HCT116 (cell line): ENCODE results near the gene ALOX5AP. TPM values are rescaled to one million over a fixed set of nuclear protein-coding genes. Genes with fewer than 3 reads are reported as not detected.

Experiments
- ATAC-seq: fragments of 200-7000 bp; cut with Tn5 transposase; 2 replicates; pipeline ENCODE4 v1.9.1; 2020; ENCODE audit warnings: mild to moderate bottlenecking, moderate library complexity
- BruUV-seq: library from RNA; stranded (reverse); fragments of 400-500 nt; replicated peaks from 2 replicates; lab custom pipeline; 2021; lab: Mats Ljungman, UMichigan
- CTCF ChIA-PET: fragments of 300-600 bp; sonication (Branson Sonifier 250); formaldehyde crosslinking; loops from one replicate; lab custom pipeline; 2021; ENCODE audit warnings: antibody characterized with exemption; lab: Charles Lee
- POLR2A ChIA-PET: fragments of 300-600, 350-600 bp; sonication (Branson Sonifier 250); formaldehyde crosslinking; loops from one replicate; lab custom pipeline; 2021; ENCODE audit warnings: antibody characterized with exemption; lab: Charles Lee
- RAD21 ChIA-PET, 2 experiments: fragments of 300-600 bp; sonication (Branson Sonifier 250); formaldehyde crosslinking; loops; one replicate each; lab custom pipeline; 2023; ENCODE audit warnings: low total read pairs in 2 of 2; ENCODE audit not compliant: uncharacterized antibody in 2 of 2, unreplicated experiment in 2 of 2, low non-redundant PET in 1 of 2; lab: Charles Lee
- DNase-seq: peaks from one replicate; pipeline ENCODE4 v3.0.0-alpha.2; 2010; ENCODE audit warnings: low read depth, low spot score
- H2AFZ ChIP-seq: fragments of 200-600 bp; shearing (Covaris generic), sonication (generic); 2 replicates; pipeline ENCODE4 v1.6.1; 2017; ENCODE audit warnings: low read depth, mixed run types, mixed read lengths, antibody characterized with exemption, low read length; ENCODE audit not compliant: poor library complexity, severe bottlenecking
- H3K27ac ChIP-seq: 2 replicates; pipeline ENCODE4 v1.5.1; 2012; ENCODE audit warnings: low read depth, low read length
- H3K27me3 ChIP-seq: fragments of 200-600 bp; sonication (generic); 2 replicates; pipeline ENCODE4 v1.6.1; 2016; ENCODE audit warnings: mixed run types, low read length, mixed read lengths; ENCODE audit not compliant: insufficient read depth
- H3K36me3 ChIP-seq, 2 experiments: fragments of 200-500 bp in 1 of 2; fragments of 200-600 bp in 1 of 2; sonication (Bioruptor generic) in 1 of 2; sonication (generic) in 1 of 2; 2 replicates each; pipeline versions ENCODE4 v1.5.1 to v1.6.1; 2014 to 2016; ENCODE audit warnings: low read length in 2 of 2, inconsistent platforms in 1 of 2, mixed read lengths in 1 of 2, mixed run types in 1 of 2; ENCODE audit not compliant: insufficient read depth in 2 of 2, control insufficient read depth in 1 of 2
- H3K4me1 ChIP-seq, 2 experiments: fragments of 200-600 bp in 1 of 2; sonication (generic) in 1 of 2; 2 replicates each; pipeline versions ENCODE4 v1.5.1 to v1.6.1; 2012 to 2017; ENCODE audit warnings: low read length in 2 of 2, inconsistent platforms in 1 of 2, mild to moderate bottlenecking in 1 of 2, mixed read lengths in 1 of 2, mixed run types in 1 of 2, moderate library complexity in 1 of 2; ENCODE audit not compliant: insufficient read depth in 2 of 2, control insufficient read depth in 1 of 2
- H3K4me2 ChIP-seq: fragments of 200-600 bp; sonication (generic); 2 replicates; pipeline ENCODE4 v1.6.1; 2017; ENCODE audit warnings: mixed run types, low read length, mixed read lengths
- H3K4me3 ChIP-seq, 2 experiments: fragments of 200-600 bp in 1 of 2; sonication (generic) in 1 of 2; replicated peaks in 1 of 2; 2 replicates each; pipeline ENCODE4 v1.5.1; 2011 to 2016; ENCODE audit warnings: low read length in 2 of 2, control low read depth in 1 of 2, low read depth in 1 of 2, mild to moderate bottlenecking in 1 of 2, mixed read lengths in 1 of 2, mixed run types in 1 of 2
- H3K79me2 ChIP-seq: fragments of 200-600 bp; sonication (generic); 2 replicates; pipeline ENCODE4 v1.6.1; 2017; ENCODE audit warnings: mild to moderate bottlenecking, mixed run types, low read length, moderate library complexity, mixed read lengths; ENCODE audit not compliant: insufficient read depth
- H3K9ac ChIP-seq: fragments of 200-600 bp; sonication (generic); 2 replicates; pipeline ENCODE4 v1.6.1; 2016; ENCODE audit warnings: low read length, mixed read lengths
- H3K9me2 ChIP-seq: fragments of 200-600 bp; sonication (generic), shearing (Covaris generic); 2 replicates; pipeline ENCODE4 v1.6.1; 2017; ENCODE audit warnings: mixed run types, mild to moderate bottlenecking, moderate library complexity; ENCODE audit not compliant: insufficient read depth
- H3K9me3 ChIP-seq, 2 experiments: fragments of 200-500 bp in 1 of 2; fragments of 200-600 bp in 1 of 2; sonication (Bioruptor generic) in 1 of 2; sonication (generic) in 1 of 2; 2 replicates each; pipeline ENCODE4 v1.6.1; 2014 to 2017; ENCODE audit warnings: low read length in 2 of 2, mixed read lengths in 2 of 2, inconsistent platforms in 1 of 2, low read depth in 1 of 2, mild to moderate bottlenecking in 1 of 2, mixed run types in 1 of 2, moderate library complexity in 1 of 2; ENCODE audit not compliant: control insufficient read depth in 1 of 2, insufficient read depth in 1 of 2
- H4K20me1 ChIP-seq: fragments of 200-600 bp; sonication (generic), shearing (Covaris generic); 2 replicates; pipeline ENCODE4 v1.6.1; 2017; ENCODE audit warnings: mixed run types, mild to moderate bottlenecking, moderate library complexity; ENCODE audit not compliant: insufficient read depth
- EGR1 ChIP-seq: IDR thresholded peaks from 2 replicates; pipeline ENCODE4 v1.6.1; 2012; ENCODE audit warnings: low read depth
- EZH2 ChIP-seq: fragments of 200-600 bp; sonication (generic); IDR thresholded peaks from 2 replicates; pipeline ENCODE4 v1.6.1; 2017; ENCODE audit warnings: antibody characterized with exemption, mixed run types
- JUND ChIP-seq: IDR thresholded peaks from 2 replicates; pipeline ENCODE4 v1.6.1; 2012
- POLR2A ChIP-seq: IDR thresholded peaks from 2 replicates; pipeline ENCODE4 v1.7.0; 2011; ENCODE audit warnings: borderline replicate concordance; ENCODE audit not compliant: insufficient read depth, insufficient read length; ENCODE audit errors: extremely low read depth
- POLR2AphosphoS5 ChIP-seq: IDR thresholded peaks from 2 replicates; pipeline ENCODE4 v1.6.1; 2011; ENCODE audit warnings: mild to moderate bottlenecking, low read depth, low read length, moderate library complexity
- RAD21 ChIP-seq: IDR thresholded peaks from 2 replicates; pipeline ENCODE4 v1.6.1; 2012; ENCODE audit warnings: low read depth, mild to moderate bottlenecking
- SRF ChIP-seq: IDR thresholded peaks from 2 replicates; pipeline ENCODE4 v1.6.1; 2012; ENCODE audit warnings: low read depth
- TCF7L2 ChIP-seq: IDR thresholded peaks from 2 replicates; pipeline ENCODE4 v1.7.0; 2011; ENCODE audit warnings: borderline replicate concordance, inconsistent platforms; ENCODE audit not compliant: insufficient read depth, insufficient read length; ENCODE audit errors: extremely low read depth
- ZNF274 ChIP-seq: fragments of 200-500 bp; sonication (Bioruptor generic); IDR thresholded peaks from 2 replicates; pipeline ENCODE4 v1.6.1; 2014; ENCODE audit warnings: mild to moderate bottlenecking, low read depth, low read length, inconsistent platforms
- intact Hi-C: fragments of 100-400 bp; cut with micrococcal nuclease; formaldehyde crosslinking; loops from 2 replicates; pipeline ENCODE4 v1.10.0; 2022
- total RNA-seq: library from RNA; stranded (reverse); gene quantifications from one replicate; pipeline ENCODE4 v1.2.1, GENCODE V29; 2021; ENCODE audit not compliant: unreplicated experiment
- TF ChIP-seq, protein P1 (sequence below), 3 experiments: fragments of 200-600 bp in 1 of 3; sonication (generic) in 1 of 3; IDR thresholded peaks in 2 of 3; conservative IDR thresholded peaks in 1 of 3; 2 replicates each; pipeline ENCODE4 v1.5.1; 2012 to 2017; ENCODE audit warnings: low read depth in 2 of 3, low read length in 2 of 3, antibody characterized with exemption in 1 of 3, borderline replicate concordance in 1 of 3, control low read depth in 1 of 3, mild to moderate bottlenecking in 1 of 3, mixed read lengths in 1 of 3, mixed run types in 1 of 3, moderate library complexity in 1 of 3; ENCODE audit not compliant: insufficient read depth in 1 of 3
- TF ChIP-seq, protein P2 (sequence below): IDR thresholded peaks from 2 replicates; pipeline ENCODE4 v1.6.1; 2012; ENCODE audit warnings: low read depth

The ALOX5AP gene
- total RNA-seq, 1 experiment from 2014 or later, result not detected

- Histone ChIP-seq H3K79me2 (no peaks in the 10 kb centered on the region), H3K4me3 (no peak overlapping the region), H4K20me1 (no peaks in the 10 kb centered on the region), H3K27me3 (no peaks in the 10 kb centered on the region), H3K9me3 (no peaks in the 10 kb centered on the region), H2AFZ (no peak overlapping the region), H3K27ac (no peak overlapping the region), H3K36me3 (no peaks in the 10 kb centered on the region), H3K4me1 (peaks cover 0 to 12% of the 10 kb centered on the region in 2 experiments; a peak in 1 of 4 replicates), H3K9ac (no peak overlapping the region), H3K4me2 (no peak overlapping the region), H3K9me2 (no peaks in the 10 kb centered on the region)
- ChIA-PET CTCF (no interaction called here), POLR2A (no interaction called here), RAD21 (no interaction called here)
- TF ChIP-seq ZNF274 (no peak), POLR2A (no peak), TCF7L2 (no peak), EGR1 (no peak), POLR2AphosphoS5 (no peak), SRF (no peak), EZH2 (no peak), JUND (no peak), RAD21 (no peak)
- TF ChIP-seq, protein P1, sequence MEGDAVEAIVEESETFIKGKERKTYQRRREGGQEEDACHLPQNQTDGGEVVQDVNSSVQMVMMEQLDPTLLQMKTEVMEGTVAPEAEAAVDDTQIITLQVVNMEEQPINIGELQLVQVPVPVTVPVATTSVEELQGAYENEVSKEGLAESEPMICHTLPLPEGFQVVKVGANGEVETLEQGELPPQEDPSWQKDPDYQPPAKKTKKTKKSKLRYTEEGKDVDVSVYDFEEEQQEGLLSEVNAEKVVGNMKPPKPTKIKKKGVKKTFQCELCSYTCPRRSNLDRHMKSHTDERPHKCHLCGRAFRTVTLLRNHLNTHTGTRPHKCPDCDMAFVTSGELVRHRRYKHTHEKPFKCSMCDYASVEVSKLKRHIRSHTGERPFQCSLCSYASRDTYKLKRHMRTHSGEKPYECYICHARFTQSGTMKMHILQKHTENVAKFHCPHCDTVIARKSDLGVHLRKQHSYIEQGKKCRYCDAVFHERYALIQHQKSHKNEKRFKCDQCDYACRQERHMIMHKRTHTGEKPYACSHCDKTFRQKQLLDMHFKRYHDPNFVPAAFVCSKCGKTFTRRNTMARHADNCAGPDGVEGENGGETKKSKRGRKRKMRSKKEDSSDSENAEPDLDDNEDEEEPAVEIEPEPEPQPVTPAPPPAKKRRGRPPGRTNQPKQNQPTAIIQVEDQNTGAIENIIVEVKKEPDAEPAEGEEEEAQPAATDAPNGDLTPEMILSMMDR (IDR thresholded peaks at IDR 0.05 in 2 of 3, conservative IDR thresholded peaks at IDR 0.05 in 1 of 3; ENCODE audit: borderline replicate concordance in 1 of 3, insufficient read depth in 1 of 3, low read depth in 2 of 3, low read length in 2 of 3), result no peak
- TF ChIP-seq, protein P2, sequence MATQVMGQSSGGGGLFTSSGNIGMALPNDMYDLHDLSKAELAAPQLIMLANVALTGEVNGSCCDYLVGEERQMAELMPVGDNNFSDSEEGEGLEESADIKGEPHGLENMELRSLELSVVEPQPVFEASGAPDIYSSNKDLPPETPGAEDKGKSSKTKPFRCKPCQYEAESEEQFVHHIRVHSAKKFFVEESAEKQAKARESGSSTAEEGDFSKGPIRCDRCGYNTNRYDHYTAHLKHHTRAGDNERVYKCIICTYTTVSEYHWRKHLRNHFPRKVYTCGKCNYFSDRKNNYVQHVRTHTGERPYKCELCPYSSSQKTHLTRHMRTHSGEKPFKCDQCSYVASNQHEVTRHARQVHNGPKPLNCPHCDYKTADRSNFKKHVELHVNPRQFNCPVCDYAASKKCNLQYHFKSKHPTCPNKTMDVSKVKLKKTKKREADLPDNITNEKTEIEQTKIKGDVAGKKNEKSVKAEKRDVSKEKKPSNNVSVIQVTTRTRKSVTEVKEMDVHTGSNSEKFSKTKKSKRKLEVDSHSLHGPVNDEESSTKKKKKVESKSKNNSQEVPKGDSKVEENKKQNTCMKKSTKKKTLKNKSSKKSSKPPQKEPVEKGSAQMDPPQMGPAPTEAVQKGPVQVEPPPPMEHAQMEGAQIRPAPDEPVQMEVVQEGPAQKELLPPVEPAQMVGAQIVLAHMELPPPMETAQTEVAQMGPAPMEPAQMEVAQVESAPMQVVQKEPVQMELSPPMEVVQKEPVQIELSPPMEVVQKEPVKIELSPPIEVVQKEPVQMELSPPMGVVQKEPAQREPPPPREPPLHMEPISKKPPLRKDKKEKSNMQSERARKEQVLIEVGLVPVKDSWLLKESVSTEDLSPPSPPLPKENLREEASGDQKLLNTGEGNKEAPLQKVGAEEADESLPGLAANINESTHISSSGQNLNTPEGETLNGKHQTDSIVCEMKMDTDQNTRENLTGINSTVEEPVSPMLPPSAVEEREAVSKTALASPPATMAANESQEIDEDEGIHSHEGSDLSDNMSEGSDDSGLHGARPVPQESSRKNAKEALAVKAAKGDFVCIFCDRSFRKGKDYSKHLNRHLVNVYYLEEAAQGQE, result no peak
- intact Hi-C loops, result no loop called here
- DNase-seq (no peak), ATAC-seq (no peak)
- BruUV-seq, result no TSS peak
Measured at GRCh38 chr13:30685987-30686386, 49.4 kb upstream of the ALOX5AP start.
